Measurements from ENCODE around the gene ELANE. TPM values are rescaled to one million over a fixed set of nuclear protein-coding genes. Genes with fewer than 3 reads are reported as not detected.
A peak's percentile ranks its signal among the peaks of the same experiment; 100 is the strongest.
"Not testable (repeated sequence)": the region's sequence is repeated elsewhere in the genome, so short reads cannot be mapped to it uniquely, and the experiment has no call there.

ELANE gene
- total RNA-seq, 1 donor from 2014 or later, result not detected

GRCh38 chr19:843180-843835, 8.8 kb upstream of the ELANE start:
- Mint-ChIP-seq H3K36me3 (ENCODE audit: low read depth) (no peaks in the 10 kb centered on the region), H3K27ac (no peak overlapping the region), H3K4me1 (peaks cover 3% of the 10 kb centered on the region), H3K27me3 (peaks cover 18% of the 10 kb centered on the region), H3K4me3 (no peak overlapping the region), H3K9me3 (no peaks in the 10 kb centered on the region)
- intact Hi-C loops (cut with micrococcal nuclease), result no loop called here
- no peak for DNase-seq

GRCh38 chr19:843836-844545, 8.1 kb upstream of the ELANE start:
- no peak overlapping the region for H3K27ac Mint-ChIP-seq
- H3K4me3 Mint-ChIP-seq, result no peak overlapping the region
- peaks cover 20% of the 10 kb centered on the region for H3K27me3 Mint-ChIP-seq
- DNase-seq, result no peak
- H3K9me3 Mint-ChIP-seq, result no peaks in the 10 kb centered on the region
- H3K36me3 Mint-ChIP-seq (ENCODE audit: low read depth), result no peaks in the 10 kb centered on the region
- intact Hi-C loops (cut with micrococcal nuclease), result no loop called here
- peaks cover 3% of the 10 kb centered on the region for H3K4me1 Mint-ChIP-seq

GRCh38 chr19:844546-844971, 7.5 kb upstream of the ELANE start:
- no peak overlapping the region for H3K4me3 Mint-ChIP-seq
- intact Hi-C loops (cut with micrococcal nuclease), result no loop called here
- H3K4me1 Mint-ChIP-seq, result peaks cover 3% of the 10 kb centered on the region

GRCh38 chr19:845707-846521, 6.2 kb upstream of the ELANE start:
- peaks cover 23% of the 10 kb centered on the region for H3K27me3 Mint-ChIP-seq
- no peaks in the 10 kb centered on the region for H3K9me3 Mint-ChIP-seq
- H3K36me3 Mint-ChIP-seq (ENCODE audit: low read depth), result no peaks in the 10 kb centered on the region
- no peak overlapping the region for H3K27ac Mint-ChIP-seq
- no peak for DNase-seq
- no peak overlapping the region for H3K4me3 Mint-ChIP-seq
- intact Hi-C loops (cut with micrococcal nuclease), result no loop called here
- H3K4me1 Mint-ChIP-seq, result peaks cover 3% of the 10 kb centered on the region

More at GRCh38 chr19:844546-844971, 7.5 kb upstream of the ELANE start:
- Mint-ChIP-seq H3K27me3 (peaks cover 20% of the 10 kb centered on the region), H3K27ac (peak overlapping the region; percentile 58), H3K9me3 (no peaks in the 10 kb centered on the region), H3K36me3 (ENCODE audit: low read depth) (no peaks in the 10 kb centered on the region)
- no peak for DNase-seq

GRCh38 chr19:848386-848921, 3.6 kb upstream of the ELANE start:
- Mint-ChIP-seq H3K9me3 (no peaks in the 10 kb centered on the region), H3K27ac (no peak overlapping the region), H3K36me3 (ENCODE audit: low read depth) (no peaks in the 10 kb centered on the region), H3K4me3 (no peak overlapping the region), H3K4me1 (peaks cover 3% of the 10 kb centered on the region), H3K27me3 (peaks cover 18% of the 10 kb centered on the region)
- intact Hi-C loops (cut with micrococcal nuclease), result no loop called here
- DNase-seq, result no peak

- intact Hi-C loops (cut with micrococcal nuclease); H3K9me3 Mint-ChIP-seq; H3K36me3 Mint-ChIP-seq (ENCODE audit: low read depth); DNase-seq; H3K27ac Mint-ChIP-seq; H3K4me3 Mint-ChIP-seq; H3K4me1 Mint-ChIP-seq: not testable (repeated sequence)
- peaks cover 19% of the 10 kb centered on the region for H3K27me3 Mint-ChIP-seq
Measured at GRCh38 chr19:849195-849594, 2.9 kb upstream of the ELANE start.

GRCh38 chr19:850221-850978, 1.7 kb upstream of the ELANE start:
- Mint-ChIP-seq H3K27me3 (peaks cover 16% of the 10 kb centered on the region), H3K4me3 (no peak overlapping the region), H3K27ac (no peak overlapping the region), H3K4me1 (peaks cover 3% of the 10 kb centered on the region), H3K36me3 (ENCODE audit: low read depth) (no peaks in the 10 kb centered on the region), H3K9me3 (no peaks in the 10 kb centered on the region)
- no peak for DNase-seq
- intact Hi-C loops (cut with micrococcal nuclease), result no loop called here

GRCh38 chr19:850979-851335, 1.1 kb upstream of the ELANE start:
- H3K27ac Mint-ChIP-seq, result no peak overlapping the region
- intact Hi-C loops (cut with micrococcal nuclease), result no loop called here
- peaks cover 3% of the 10 kb centered on the region for H3K4me1 Mint-ChIP-seq
- H3K4me3 Mint-ChIP-seq, result no peak overlapping the region
- H3K9me3 Mint-ChIP-seq, result no peaks in the 10 kb centered on the region
- no peaks in the 10 kb centered on the region for H3K36me3 Mint-ChIP-seq (ENCODE audit: low read depth)
- DNase-seq, result no peak
- H3K27me3 Mint-ChIP-seq, result peaks cover 12% of the 10 kb centered on the region

GRCh38 chr19:853014-853585, 997 bp downstream of the ELANE start:
- H3K4me1 Mint-ChIP-seq, result no peaks in the 10 kb centered on the region
- no peak overlapping the region for H3K4me3 Mint-ChIP-seq
- no peak for DNase-seq
- H3K27me3 Mint-ChIP-seq, result peaks cover 10% of the 10 kb centered on the region
- no peak overlapping the region for H3K27ac Mint-ChIP-seq
- intact Hi-C loops (cut with micrococcal nuclease), result no loop called here
- no peaks in the 10 kb centered on the region for H3K9me3 Mint-ChIP-seq
- H3K36me3 Mint-ChIP-seq (ENCODE audit: low read depth), result no peaks in the 10 kb centered on the region

GRCh38 chr19:853614-854220, 1.6 kb downstream of the ELANE start:
- H3K4me1 Mint-ChIP-seq; H3K27ac Mint-ChIP-seq; H3K4me3 Mint-ChIP-seq; H3K36me3 Mint-ChIP-seq (ENCODE audit: low read depth); intact Hi-C loops (cut with micrococcal nuclease); H3K9me3 Mint-ChIP-seq; DNase-seq: not testable (repeated sequence)
- H3K27me3 Mint-ChIP-seq, result peaks cover 13% of the 10 kb centered on the region

GRCh38 chr19:854549-854948, 2.4 kb downstream of the ELANE start:
- Mint-ChIP-seq H3K4me1 (no peaks in the 10 kb centered on the region), H3K27me3 (peaks cover 14% of the 10 kb centered on the region), H3K27ac (no peak overlapping the region), H3K36me3 (ENCODE audit: low read depth) (no peaks in the 10 kb centered on the region), H3K4me3 (no peak overlapping the region), H3K9me3 (no peaks in the 10 kb centered on the region)
- no peak for DNase-seq
- intact Hi-C loops (cut with micrococcal nuclease), result no loop called here

- Mint-ChIP-seq H3K9me3 (no peaks in the 10 kb centered on the region), H3K27me3 (peaks cover 15% of the 10 kb centered on the region), H3K27ac (no peak overlapping the region), H3K36me3 (ENCODE audit: low read depth) (no peaks in the 10 kb centered on the region), H3K4me3 (no peak overlapping the region), H3K4me1 (no peaks in the 10 kb centered on the region)
- no peak for DNase-seq
- intact Hi-C loops (cut with micrococcal nuclease), result no loop called here
Measured at GRCh38 chr19:855142-855541, 3.0 kb downstream of the ELANE start.

GRCh38 chr19:855566-856120, 3.5 kb downstream of the ELANE start:
- H3K36me3 Mint-ChIP-seq (ENCODE audit: low read depth), result no peaks in the 10 kb centered on the region
- H3K27ac Mint-ChIP-seq, result no peak overlapping the region
- intact Hi-C loops (cut with micrococcal nuclease), result no loop called here
- no peaks in the 10 kb centered on the region for H3K4me1 Mint-ChIP-seq
- H3K9me3 Mint-ChIP-seq, result no peaks in the 10 kb centered on the region
- DNase-seq, result no peak
- peaks cover 15% of the 10 kb centered on the region for H3K27me3 Mint-ChIP-seq
- H3K4me3 Mint-ChIP-seq, result no peak overlapping the region
